Measurements from ENCODE around the gene BNIP5.

Gene BNIP5

GRCh38 chr6:36297511-36297910, 39.2 kb downstream of the BNIP5 start:
- H3K27ac ChIP-seq: peak overlapping the region; percentile 51
- no peak for TF ChIP-seq CTCF (IDR thresholded peaks at IDR 0.05)
- H3K4me1 ChIP-seq (ENCODE audit: control insufficient read depth in 1 of 2, insufficient read depth in 1 of 2, low read depth in 1 of 2, low read length in 1 of 2): peaks cover 64 to 75% of the 10 kb centered on the region in 2 experiments
- no peaks in the 10 kb centered on the region for H3K9me3 ChIP-seq
- H3K27me3 ChIP-seq: no peaks in the 10 kb centered on the region
- H3K4me3 ChIP-seq (ENCODE audit: low read depth in 1 of 2, low read length in 1 of 2): no peak overlapping the region
- peaks cover 64% of the 10 kb centered on the region for H3K36me3 ChIP-seq

GRCh38 chr6:36297051-36297450, 39.6 kb downstream of the BNIP5 start:
- TF ChIP-seq CTCF (IDR thresholded peaks at IDR 0.05): no peak
- H3K27ac ChIP-seq: peak overlapping the region; percentile 51
- H3K4me3 ChIP-seq (ENCODE audit: low read depth in 1 of 2, low read length in 1 of 2): no peak overlapping the region
- H3K4me1 ChIP-seq (ENCODE audit: control insufficient read depth in 1 of 2, insufficient read depth in 1 of 2, low read depth in 1 of 2, low read length in 1 of 2): peaks cover 64 to 75% of the 10 kb centered on the region in 2 experiments
- H3K9me3 ChIP-seq: no peaks in the 10 kb centered on the region
- peaks cover 60% of the 10 kb centered on the region for H3K36me3 ChIP-seq
- H3K27me3 ChIP-seq: no peaks in the 10 kb centered on the region

- peaks cover 68 to 75% of the 10 kb centered on the region in 2 experiments for H3K4me1 ChIP-seq (ENCODE audit: control insufficient read depth in 1 of 2, insufficient read depth in 1 of 2, low read depth in 1 of 2, low read length in 1 of 2)
- no peak for TF ChIP-seq CTCF (IDR thresholded peaks at IDR 0.05)
- H3K9me3 ChIP-seq: no peaks in the 10 kb centered on the region
- H3K27ac ChIP-seq: peak overlapping the region; percentile 51
- H3K4me3 ChIP-seq (ENCODE audit: low read depth in 1 of 2, low read length in 1 of 2): peak overlapping the region in 1 of 2 experiments; percentile 12
- H3K36me3 ChIP-seq: peaks cover 52% of the 10 kb centered on the region
- H3K27me3 ChIP-seq: no peaks in the 10 kb centered on the region
These were observed 40.4 kb downstream of the BNIP5 start for GRCh38 chr6:36296240-36296639.

GRCh38 chr6:36292170-36292569, 44.5 kb downstream of the BNIP5 start:
- Histone ChIP-seq H3K4me3 (ENCODE audit: low read depth in 1 of 2, low read length in 1 of 2) (peak overlapping the region; percentile 64 to 67), H3K27me3 (peaks cover 3% of the 10 kb centered on the region), H3K27ac (peak overlapping the region; percentile 91), H3K36me3 (peaks cover 31% of the 10 kb centered on the region), H3K4me1 (ENCODE audit: control insufficient read depth in 1 of 2, insufficient read depth in 1 of 2, low read depth in 1 of 2, low read length in 1 of 2) (peaks cover 67 to 70% of the 10 kb centered on the region in 2 experiments), H3K9me3 (no peaks in the 10 kb centered on the region)
- TF ChIP-seq CTCF (IDR thresholded peaks at IDR 0.05): no peak

- no peak for TF ChIP-seq CTCF (IDR thresholded peaks at IDR 0.05)
- Histone ChIP-seq H3K36me3 (peaks cover 22% of the 10 kb centered on the region), H3K27me3 (peaks cover 15% of the 10 kb centered on the region), H3K4me1 (ENCODE audit: control insufficient read depth in 1 of 2, insufficient read depth in 1 of 2, low read depth in 1 of 2, low read length in 1 of 2) (peaks cover 55 to 58% of the 10 kb centered on the region in 2 experiments), H3K9me3 (no peaks in the 10 kb centered on the region), H3K4me3 (ENCODE audit: low read depth in 1 of 2, low read length in 1 of 2) (peak overlapping the region; percentile 64 to 67), H3K27ac (peak overlapping the region; percentile 91)
These were observed 45.7 kb downstream of the BNIP5 start for GRCh38 chr6:36290668-36291620.

Measured in neutrophil (primary cell).